CD4-positive, alpha-beta T cell treated with Interleukin-4 for 4 hours (primary cell): ENCODE data around the gene SEMA3C.

Experiments
- DNase-seq: peaks from one replicate; pipeline ENCODE4 v3.0.0-alpha.2; 2020

The SEMA3C gene

DNA sequence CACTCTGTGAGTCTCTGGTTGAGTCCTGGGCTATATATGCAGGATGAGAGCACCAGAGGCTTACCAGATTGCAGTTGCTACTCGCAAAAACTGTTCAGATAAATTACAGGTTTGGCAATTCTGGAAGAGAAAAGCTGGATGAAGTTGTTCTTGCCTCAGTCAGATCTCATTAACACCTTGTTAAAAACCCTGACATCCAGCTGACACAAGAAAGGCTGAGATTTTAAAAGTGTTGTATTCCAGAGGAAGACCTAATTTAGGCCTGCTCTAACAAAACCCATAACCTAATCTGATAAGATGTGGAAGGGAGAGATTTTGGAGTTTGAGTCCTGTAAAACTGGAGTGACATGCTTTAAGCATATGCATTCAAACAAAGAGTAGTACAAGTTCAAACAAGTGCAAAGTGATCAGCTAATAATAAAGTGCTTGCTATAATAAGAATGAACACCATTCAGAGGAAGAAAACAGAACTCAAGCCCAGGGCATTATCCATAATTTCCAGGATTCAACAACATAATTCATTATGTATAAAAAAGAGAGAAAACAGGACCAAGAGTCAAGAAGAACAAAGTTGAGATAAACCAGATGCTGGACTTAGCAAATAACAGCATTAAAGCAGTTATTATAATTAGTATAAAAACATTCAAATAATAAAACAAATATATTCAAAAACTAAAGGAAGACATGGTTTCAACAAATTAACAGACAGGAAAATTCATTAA is 144.9 kb downstream of the SEMA3C start:
- no peak for DNase-seq

DNA sequence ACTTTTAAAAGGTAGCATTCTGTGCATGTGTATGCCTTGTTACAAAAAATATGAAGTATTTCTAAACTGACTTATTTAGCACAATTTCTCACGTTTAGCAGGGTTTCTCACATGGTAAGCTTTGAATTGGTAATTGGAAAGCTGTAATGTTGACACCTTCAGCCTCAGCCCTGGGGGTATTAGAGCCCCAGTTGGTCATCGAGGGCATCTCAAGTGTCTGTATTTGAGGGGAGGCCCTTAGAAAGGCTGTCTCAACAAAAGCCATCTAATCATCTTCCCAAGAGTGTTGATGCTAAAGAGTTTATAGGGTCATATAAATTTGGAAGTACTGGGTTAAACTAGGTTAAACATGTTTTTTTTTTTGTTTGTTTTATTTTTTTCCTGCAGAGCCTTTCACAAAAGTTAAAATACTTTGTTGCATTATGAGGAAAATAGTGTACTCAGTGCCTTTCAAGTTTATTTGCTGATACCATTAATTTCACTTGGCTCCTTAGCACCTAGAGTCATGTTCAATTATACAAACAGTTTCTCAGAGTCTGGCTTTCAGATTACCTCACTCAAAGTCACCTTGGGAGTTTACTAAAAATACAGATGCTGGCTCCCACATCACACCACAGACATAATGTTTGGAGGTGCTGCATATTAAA is 146.4 kb downstream of the SEMA3C start:
- DNase-seq, result no peak

DNA sequence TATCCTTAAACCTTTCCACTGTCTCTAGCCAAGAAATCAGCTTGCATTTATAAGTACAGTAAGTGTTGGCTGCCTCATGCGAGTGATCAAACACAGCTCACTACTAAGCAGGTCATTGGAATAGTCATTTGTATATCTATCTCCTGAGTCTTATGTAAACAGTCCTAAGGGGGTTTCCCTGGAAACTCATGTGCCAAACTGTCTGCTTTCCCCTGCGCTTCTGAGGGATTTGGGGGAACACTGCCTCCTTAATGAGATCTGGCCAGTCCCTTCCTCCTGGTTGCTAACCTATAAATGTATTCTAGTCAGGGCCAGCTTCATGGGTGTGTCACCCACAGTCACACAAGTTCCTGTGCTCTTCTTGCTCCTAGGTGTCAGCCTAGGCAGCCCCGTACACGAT is 147.3 kb downstream of the SEMA3C start:
- no peak for DNase-seq

DNA sequence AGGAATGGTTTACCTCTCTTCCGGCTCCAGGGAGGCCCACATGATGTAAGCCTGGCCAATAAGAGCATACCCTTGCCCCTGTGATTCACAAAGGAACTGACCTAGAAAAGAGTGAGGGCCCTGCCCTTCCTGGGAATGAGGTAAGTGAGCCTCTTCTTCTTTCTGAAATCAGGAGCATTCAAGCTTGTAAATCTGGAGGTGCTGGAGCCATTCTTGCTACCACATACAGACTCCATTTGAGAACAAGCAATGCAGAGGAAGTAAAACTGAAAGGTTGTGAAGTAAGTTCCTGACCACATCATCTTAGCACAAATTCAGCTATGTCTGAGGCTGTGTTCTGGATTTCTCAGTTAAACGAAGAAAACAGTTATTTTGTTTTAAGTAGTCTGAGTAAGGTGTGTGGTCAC is 148.2 kb downstream of the SEMA3C start:
- peak; percentile 1 for DNase-seq

DNA sequence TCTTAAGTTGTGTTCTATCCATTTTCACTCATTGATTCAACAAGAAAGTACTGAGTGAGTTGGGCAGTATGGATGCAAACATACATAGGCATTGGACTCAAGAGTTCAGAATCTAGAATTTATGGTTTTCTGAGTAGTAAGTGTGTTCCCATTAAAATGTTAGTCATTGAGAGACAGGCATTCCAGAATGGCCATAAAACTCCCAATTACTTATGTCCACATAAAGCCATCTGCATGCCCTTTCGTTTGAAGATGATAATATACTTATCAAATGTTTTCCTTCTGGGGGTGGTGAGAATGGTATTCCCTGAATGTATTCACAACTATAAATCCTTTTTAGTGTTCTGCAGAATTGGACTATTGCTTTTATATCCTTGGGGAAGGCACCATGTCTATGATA is 148.8 kb downstream of the SEMA3C start:
- DNase-seq, result no peak

DNA sequence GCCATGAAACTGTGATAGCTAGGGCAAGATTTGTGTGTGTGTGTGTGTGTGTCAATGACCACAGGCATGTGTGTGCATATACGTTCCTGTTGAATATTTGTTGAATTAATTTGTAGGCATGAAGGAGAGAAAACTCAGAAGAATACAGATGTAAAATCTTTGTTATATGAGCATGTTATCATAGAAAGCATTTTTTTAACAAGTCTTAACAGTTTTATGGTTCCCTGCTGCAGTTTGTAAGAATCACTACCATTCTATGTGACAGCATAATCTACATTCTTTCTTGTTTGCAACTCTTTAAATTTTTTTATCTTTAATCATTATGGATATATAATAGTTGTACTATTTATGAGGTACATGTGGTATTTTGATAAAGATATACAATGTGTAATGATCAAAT is 150.1 kb downstream of the SEMA3C start:
- no peak for DNase-seq

DNA sequence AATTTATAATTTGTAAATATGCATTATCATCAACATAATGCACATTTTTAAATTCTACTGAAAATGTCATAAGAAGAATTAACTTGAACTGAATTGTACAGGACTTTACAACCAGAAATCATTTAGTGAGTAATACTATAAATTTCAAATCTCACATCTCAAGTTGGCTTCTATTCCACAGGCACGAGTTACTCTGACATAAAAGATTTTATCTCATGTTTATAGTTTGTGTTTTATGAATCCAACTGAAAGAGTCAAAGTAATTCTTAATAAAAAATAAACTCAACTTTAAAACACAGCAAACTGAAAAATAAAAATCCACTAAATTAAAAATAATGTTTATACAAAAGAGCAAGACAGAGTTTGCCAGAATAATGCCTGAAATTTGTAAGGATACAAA is 151.2 kb downstream of the SEMA3C start:
- DNase-seq, result no peak

DNA sequence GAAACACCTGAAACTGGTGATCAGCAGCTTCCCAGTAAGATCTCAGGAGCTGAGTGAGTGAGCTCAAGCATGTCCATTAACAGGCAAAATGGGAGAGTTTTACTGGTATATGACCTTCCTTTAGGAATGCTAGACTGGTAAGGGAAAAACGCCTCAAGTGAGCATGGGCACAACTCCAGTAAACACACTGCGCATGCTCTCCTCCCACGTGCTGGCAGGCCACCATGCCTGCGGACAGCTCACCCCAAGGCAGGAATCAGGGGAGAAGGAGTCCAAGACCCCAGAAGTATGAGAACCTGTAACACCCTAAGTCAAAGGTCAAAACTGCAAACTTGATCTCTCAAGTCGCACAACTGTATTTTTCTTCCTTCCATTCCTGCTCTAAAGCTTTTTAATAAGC is 152.1 kb downstream of the SEMA3C start:
- no peak for DNase-seq

DNA sequence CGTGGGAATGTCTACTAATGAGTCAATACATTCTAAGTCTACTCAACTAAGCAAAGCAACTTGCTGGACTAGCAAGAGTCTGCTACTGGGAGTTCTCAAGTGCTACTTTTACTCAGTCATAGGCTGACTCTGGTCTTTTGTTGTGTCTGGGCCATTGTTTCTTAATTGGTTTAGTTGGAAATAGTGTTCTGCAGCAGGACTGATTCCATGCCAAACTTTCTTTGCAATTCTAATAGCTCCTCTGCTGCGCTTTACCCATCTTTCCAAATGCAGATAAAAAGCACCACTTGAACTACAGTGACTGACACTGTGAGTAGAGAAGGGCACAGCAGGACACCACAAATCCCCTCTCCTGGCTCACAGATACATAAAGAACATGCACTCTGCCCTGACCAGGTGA is 154.7 kb downstream of the SEMA3C start:
- no peak for DNase-seq

DNA sequence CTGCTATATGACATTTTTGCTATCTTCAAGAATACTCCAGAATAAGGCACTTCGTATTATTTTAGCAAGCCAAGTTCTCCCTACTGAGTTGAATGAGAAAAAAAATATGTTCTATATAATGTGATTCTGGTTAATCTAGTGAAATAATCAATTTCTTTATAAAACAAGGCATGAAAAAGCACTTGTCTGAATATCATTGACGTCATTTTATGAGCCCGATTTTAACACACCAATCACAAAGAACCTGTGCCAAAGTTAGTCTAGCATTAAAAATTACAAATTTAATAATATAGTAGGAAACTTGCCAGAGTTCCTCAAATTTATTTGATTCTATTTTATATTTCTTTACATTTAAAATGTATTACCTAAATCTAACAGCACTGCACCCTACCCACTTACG is 155.1 kb downstream of the SEMA3C start:
- DNase-seq, result no peak

DNA sequence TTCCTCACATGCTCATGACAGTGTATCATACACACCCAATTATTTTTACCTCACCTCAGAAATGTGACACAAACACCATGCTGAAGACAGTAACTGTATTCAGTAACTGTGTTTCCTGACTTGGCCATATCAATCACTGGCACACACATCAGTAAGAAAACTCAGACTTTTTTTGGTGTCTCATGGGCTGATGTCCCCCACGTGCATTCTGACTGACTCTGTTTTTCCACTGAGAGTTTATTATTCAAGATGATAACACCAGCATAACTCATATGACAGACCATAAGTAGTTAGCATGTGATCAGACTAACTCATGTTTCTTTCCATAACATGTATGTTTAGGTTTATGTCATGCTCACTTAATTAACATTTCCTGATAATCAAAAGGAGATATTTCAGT is 155.6 kb downstream of the SEMA3C start:
- no peak for DNase-seq

DNA sequence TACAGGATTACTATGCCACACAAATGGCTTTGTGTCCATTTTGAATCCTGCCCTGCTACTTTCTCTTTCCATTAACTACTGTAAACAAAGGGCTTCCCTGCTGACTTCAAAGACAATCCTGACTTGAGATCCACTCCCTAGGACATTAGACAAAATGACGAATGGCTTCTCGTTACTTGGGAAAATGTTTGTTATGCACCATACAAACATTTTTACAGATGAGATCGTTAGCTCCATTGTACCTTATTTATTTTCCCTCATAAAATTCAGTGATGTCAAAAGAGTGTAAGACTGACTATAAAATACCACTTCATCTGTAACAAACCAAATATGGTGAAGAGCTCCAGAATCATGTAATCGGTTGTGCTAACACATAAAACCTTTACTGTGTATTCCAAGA is 158.6 kb downstream of the SEMA3C start:
- DNase-seq, result no peak

DNA sequence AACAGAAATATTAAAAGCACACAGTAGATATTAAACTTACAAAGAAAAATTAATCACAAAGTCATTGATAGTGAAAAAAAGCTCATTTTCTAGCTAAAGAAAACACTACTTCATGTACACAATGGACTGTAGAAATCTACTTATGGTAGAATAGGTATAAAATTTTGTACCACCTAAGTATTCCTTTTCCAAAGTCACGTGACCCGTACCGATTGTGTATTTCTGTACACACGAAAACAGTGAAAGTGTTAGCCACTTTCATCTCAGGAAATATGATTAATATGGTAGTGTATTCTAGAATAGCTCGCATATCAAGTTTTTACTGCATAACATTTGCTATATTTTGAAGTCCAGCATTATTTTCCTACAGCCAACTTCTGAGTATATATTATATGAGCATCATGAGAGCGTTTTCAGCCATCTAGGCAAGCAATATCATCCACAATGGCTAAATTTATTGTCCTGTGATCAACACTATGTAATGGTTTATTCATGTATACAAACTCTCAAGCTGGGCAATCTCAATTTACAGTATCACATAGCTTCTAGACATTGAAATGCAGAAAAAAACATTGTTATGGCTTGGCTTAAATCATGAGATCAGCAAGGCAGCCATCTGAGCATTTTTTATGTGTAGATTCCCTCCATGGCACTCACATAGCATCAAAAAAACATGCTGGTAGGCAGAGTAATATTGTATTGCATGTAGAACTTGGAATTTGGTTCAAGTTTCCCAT is 165.7 kb downstream of the SEMA3C start:
- no peak for DNase-seq

DNA sequence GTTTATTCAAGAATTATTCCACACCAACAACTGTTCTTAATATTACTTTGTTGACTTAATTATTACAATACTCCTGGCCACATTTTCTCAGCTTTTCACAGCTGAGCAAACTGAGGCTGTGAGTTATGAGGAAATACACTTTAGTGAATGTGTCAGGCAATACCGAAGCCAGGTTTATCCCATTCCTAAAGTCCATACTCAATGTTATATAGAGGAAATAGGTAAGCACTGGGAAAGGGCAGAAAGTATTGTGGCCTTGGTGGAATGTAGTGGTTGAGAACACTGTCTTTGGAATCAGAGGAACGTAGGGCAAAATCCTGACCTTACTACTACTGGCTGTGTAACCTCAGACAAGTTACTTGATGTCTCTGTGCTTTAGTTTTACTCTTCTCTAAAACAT is 169.6 kb downstream of the SEMA3C start:
- no peak for DNase-seq

DNA sequence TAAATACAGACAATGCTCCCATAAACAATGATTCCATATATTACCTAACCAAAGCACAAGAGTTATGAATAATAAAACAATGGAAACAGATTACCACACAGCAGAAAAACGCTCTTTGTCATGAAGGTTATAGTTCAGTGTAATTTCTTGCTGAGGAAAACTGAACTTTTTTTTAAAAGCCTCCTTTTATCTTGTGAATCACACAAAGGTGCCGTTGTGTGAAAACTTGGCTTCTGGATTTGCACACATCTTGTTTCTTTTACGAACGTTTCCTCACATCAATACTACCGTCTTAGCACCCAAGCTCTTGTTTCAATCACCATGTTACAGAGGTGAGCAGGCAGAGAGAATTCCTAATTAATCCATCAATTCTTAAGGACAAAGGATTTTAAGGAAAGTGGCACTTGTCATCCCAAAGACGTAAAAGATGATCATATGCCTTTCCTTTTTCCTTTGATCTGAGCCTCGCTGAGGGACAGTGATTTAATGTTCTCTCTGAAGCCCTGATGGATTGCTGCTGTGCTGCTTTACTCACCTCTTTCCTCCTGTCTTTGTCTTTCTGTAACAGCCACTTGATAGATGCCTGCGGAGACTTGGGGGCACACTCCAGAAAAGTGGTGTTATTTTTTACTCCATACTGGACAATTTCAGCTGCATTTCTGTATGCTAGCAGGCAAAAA is 170.3 kb downstream of the SEMA3C start:
- DNase-seq, result no peak

DNA sequence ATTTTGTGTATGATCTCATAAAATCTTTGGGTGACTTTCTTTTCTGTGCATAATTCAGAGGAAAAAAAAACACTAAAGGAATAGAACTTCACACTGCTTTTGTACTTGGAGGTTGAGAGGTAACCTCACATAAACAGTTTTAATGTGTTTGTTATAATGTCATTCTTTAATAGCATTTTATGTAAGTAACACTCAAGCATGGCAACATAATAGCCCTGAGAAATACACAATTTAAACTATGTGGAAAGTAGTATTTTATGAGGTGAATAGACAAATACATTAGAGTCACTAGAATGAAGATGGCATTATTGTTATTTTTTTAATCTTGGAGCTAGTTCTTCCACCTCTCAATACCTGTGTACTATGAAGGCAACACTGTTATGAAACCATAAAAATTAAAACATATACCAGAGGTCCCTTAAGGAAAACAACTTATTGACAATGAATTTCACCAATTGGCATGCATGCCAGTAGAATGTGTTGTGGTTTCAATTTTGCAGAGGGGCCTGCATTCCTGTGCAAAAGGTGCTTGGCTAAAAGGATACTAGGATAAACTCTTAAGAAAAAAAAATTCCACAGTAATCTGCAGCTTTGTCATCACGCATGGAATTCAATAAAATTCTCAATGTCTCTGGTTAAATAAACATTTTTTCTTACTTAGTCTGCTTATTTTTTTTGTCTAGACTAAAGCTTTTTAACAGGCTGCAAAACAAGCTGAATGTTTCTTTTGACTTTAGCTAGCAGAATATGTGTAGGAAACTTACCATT is 177.9 kb downstream of the SEMA3C start:
- DNase-seq, result no peak

DNA sequence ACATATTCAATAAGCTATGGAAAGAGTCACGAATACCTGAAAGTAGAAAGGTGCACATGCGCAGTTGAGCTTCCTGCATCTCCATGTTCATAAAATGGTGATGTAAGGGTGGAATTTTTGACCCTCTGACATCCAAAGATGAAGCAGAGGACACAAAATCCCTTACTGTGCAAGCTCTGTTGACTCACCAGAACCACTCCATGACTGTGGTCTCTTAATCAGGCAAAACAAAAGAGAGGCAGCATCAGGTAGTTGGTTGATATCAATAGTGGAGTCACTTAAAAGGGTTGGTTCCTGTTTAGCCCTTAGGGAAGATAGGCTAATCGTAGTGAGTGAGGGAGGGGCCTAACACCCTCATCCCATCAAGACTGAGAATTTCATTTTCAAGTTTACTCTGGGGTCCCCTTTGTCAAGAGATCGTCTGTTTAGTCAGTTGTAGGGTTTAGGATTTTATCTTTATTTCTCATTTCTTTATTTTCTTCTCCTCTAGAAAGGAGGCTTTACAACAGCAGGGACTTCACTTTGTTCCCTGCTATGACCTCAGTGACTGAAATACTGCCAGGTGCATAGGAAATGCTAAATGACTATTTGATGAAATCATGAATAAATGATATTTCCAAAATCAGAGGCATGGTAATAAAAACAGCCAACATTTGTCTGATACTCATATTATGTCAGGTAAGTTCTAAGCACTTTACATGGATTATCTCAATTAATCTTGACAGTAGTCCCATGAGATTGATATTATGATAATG is 182.3 kb downstream of the SEMA3C start:
- DNase-seq, result no peak

DNA sequence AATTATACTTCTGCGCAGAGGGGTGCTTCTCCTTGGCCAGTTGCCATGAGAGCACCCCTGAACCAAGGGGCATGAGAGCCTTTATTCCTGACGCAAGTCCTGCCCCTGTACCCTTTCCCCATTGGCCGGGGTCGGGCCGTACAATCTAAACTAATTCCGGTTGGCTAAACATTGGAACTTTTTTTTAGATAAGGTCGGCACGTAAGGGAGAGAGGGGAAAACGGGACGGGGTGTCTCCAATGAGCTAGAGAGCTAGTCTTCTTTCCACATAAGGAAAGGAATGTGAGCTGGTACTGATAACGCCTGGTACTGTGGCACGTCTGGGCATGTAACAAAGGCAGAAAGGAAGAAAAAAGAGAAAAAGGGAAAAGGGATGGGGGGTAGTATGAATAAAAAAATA is 183.5 kb downstream of the SEMA3C start:
- no peak for DNase-seq

DNA sequence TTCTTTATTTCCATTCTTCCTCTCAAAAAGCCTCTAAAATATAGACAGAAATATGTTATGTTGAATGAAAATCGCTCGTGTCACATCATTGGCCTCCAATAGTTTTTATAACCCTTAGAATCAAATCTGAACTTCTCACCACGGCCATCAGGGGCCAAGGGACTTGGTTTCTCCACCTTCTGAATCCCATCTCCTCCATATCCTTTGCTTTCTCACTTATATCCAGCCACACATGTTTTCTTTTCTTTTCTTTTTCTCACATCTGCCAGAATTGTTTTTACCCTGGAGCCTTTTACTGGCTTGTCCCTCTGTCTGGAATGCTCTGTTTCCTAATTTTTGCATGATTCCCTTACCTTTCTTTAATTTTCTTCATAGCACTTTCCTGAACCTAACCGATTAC is 184.8 kb downstream of the SEMA3C start:
- no peak for DNase-seq

DNA sequence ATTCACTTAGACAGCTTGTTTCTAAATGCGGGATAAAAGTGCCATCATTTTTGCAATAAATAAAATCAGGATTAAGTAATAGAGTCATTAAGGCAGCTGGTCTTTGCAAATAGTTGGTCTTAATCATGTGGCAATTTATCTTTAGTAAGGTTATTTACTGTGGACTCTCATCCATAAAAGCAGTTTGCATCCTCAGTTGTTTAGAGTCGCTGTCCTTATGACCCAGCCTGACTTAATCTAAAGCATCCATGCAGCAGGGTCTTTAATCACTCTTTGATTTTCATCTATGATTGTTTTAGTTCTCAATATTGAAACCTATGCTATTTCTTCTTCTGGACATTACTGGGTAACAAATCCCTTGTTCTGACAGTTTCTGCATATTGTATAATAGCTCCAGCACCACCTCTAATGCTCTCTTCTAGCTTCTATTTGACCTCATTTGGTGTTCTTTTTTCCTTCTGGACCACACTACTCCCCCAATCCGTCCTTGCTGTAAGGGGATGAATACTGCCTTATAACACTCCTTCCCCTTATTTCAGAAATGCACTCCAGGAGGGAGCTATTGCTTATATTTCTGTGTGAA is 185.4 kb downstream of the SEMA3C start:
- no peak for DNase-seq

DNA sequence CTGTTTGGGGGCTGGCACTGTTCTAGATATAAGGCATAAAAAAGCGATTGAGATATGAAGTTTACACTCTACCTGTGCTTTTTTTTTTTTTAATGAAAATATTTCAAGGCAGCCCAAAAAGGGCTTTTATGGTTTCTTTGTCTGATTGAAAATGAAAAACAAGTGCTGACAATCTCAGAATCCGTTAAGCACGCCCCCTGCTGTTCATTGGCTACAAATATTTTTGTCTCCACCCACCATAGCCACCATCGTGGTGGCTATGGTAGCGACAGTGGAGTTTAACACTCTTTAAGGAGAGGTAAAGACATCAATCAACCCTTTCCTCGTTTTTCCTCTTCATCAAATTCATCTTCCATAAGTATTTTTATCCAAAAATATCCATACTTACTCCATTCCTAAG is 186.2 kb downstream of the SEMA3C start:
- no peak for DNase-seq

DNA sequence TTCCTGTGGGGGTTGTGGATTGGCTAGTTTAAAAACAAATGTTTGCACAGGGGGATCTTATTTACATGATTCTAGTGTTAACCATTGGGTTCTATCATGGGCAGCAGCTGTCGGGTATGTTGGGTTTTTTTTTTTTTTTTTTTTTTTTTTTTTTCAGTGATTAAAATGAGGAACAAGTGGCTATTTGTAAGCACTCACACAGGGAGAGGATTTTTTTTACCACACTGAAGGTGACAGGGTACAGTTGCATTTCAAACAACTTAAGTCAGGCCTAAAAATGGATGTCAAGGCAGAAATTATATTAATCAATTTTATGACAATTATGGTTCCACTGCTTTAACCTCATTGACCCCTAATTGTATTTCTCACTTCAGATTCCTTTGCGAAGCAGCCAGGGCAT is 187.6 kb downstream of the SEMA3C start:
- DNase-seq, result no peak
